AG10803 (cell line): Measurements from ENCODE around the gene CEP95.
"Not testable (repeated sequence)": the region's sequence is repeated elsewhere in the genome, so short reads cannot be mapped to it uniquely, and the experiment has no call there.

Source experiments
- DNase-seq: peaks from one replicate; pipeline ENCODE4 v3.0.0; 2010; ENCODE audit warnings: low read depth
- H3K4me3 ChIP-seq: 2 replicates; pipeline ENCODE4 v1.5.1; 2011; ENCODE audit warnings: mild to moderate bottlenecking, low read length, control low read depth
- TF ChIP-seq, protein P1 (sequence below): conservative IDR thresholded peaks from 2 replicates; pipeline ENCODE4 v1.5.1; 2011; ENCODE audit warnings: mild to moderate bottlenecking, low read length, control low read depth, inconsistent platforms

CEP95 gene, protein sequence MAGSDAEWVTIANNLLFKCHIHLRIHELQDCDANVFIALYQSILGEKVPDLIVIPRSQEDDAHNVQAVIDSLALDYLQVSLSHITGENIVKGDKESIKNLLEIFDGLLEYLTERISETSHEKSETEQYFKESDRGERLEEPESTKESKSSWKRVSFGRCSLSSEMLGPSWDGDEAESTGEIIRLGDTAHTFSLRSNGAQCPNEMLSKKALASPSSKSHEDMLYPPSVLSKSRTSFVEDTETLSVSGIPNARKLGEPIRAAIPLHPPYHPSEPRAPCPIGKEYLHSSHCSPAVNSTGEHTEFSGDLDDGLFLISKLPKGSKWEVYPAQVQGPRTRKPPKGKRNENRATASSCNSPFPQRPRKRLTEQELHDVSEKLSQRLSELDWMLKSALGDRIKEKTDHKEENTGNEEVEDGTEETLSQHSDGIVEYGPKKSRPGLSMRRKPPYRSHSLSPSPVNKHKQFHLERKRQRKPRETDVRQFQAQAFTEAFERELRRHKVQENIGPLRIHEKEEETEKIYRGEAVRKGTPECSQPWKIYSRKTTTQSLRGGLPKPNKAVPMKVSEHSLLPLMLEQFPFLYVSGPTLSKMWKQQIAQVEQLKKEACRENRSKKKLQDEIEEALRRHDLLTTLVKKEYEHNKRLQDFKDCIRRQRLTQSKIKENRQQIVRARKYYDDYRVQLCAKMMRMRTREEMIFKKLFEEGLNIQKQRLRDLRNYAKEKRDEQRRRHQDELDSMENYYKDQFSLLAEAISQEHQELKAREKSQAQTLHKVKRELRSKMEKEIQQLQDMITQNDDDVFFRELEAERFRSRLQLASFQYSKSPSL

DNA sequence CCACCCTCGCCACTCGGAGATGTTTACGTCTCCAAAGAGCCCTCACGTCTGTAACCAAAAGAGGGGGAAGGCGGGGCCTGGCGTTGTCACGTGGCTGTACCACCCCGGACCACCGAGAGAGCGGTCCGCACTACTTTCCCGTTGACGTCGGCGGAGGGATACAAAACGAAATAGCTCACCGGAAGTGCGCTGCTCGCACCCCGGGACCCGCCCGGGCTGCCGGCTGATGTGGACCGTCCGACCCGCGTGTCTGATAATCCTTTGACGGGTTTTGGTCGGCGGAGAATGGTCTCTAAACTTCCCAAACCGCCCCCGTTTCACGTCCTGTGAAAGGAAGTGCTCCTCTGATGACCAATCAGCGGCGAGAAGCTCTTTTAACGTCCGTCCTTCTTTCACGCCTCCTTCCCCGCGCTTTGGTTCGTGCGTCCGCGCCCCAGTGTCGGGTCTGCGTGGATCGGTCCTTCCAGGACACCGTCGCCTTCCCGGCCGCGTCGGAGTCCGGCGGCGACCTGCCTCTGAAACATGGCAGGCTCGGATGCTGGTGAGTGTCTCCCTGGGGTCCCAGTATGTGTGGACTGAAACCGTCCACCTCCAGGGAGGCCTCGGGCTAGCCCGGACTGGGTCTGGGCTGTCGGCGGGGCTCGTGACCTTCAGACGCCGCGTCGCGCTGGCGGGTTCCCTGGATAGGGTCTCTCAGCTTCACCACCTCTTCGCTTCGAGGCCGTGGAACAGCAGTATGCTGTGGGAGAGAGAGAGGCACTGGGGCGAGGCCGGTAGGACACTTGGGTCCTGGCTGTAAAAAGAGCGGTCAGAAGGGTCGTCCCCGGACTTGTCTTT is at the start of gene CEP95:
Gene CEP95, plus strand, starts transcription at position 402 of the 837 bp plus-strand sequence. Its CDS starts 121 bp downstream, at position 523.
- H3K4me3 ChIP-seq: peak within 1 kb of the TSS; percentile 96
- TF ChIP-seq, protein P1, sequence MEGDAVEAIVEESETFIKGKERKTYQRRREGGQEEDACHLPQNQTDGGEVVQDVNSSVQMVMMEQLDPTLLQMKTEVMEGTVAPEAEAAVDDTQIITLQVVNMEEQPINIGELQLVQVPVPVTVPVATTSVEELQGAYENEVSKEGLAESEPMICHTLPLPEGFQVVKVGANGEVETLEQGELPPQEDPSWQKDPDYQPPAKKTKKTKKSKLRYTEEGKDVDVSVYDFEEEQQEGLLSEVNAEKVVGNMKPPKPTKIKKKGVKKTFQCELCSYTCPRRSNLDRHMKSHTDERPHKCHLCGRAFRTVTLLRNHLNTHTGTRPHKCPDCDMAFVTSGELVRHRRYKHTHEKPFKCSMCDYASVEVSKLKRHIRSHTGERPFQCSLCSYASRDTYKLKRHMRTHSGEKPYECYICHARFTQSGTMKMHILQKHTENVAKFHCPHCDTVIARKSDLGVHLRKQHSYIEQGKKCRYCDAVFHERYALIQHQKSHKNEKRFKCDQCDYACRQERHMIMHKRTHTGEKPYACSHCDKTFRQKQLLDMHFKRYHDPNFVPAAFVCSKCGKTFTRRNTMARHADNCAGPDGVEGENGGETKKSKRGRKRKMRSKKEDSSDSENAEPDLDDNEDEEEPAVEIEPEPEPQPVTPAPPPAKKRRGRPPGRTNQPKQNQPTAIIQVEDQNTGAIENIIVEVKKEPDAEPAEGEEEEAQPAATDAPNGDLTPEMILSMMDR: no peak
- DNase-seq: peak; percentile 99

DNA sequence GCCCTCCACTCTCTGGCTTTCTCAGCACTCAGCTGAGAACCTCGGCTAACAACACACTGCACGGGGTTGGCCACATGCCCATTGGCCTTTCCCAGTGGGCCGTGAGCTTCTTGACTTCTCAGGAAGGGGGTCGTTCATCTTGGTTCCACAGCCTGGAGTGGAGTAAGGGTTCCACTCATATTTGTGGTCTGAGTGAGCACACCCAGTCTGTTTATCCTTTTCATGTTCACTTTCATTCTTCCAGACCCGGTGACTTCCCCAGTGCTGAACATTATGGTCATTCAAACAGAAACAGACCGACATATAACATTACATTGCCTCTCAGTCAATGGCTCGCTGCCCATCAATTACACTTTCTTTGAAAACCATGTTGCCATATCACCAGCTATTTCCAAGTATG is 49.6 kb upstream of the CEP95 start:
- TF ChIP-seq, protein P1: no peak
- no peak overlapping the region for H3K4me3 ChIP-seq
- DNase-seq: peak; percentile 56

DNA sequence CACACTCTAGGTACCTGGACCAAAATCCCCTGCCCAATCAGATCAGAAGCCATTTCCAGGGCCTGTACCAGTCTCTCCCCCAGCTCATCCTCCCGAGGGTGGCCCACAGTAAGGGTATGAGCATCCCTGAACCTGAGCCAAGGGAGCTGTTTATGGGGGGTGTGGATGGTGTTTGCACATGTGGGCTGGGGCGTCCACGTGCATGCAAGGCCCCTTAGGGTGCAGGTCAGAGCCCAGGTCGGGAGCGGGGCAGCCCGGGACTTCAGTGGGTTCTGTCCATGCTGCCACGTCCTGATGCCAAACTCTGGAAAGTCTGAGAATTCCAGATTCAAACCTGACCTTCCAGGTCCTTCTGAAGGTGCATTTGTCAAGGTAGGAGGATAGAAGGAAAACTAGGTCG is 48.0 kb upstream of the CEP95 start:
- TF ChIP-seq, protein P1: no peak
- no peak overlapping the region for H3K4me3 ChIP-seq
- DNase-seq: no peak

DNA sequence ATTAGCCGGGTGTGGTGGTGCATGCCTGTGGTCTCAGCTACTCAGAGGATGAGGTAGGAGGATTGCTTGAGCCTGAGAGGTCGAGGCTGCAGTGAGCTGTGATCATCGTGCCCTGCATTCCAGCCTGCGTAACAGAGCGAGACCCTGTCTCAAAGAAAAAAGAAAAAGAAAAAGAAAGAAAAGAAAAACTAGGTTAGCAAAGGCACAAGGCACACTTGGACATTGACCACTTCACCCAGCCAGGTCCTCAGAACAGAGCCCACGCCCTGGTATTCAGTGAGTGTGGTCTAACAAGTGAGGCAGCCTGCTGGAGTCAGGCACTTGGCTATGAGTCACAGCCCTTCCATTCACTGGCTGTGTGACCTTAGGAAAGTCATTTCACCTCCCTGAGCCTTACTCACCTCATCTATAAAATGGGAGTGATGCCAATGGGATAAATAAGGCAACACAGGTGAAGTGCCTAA is 47.5 kb upstream of the CEP95 start:
- TF ChIP-seq, protein P1: no peak
- peak; percentile 45 for DNase-seq
- no peak overlapping the region for H3K4me3 ChIP-seq

DNA sequence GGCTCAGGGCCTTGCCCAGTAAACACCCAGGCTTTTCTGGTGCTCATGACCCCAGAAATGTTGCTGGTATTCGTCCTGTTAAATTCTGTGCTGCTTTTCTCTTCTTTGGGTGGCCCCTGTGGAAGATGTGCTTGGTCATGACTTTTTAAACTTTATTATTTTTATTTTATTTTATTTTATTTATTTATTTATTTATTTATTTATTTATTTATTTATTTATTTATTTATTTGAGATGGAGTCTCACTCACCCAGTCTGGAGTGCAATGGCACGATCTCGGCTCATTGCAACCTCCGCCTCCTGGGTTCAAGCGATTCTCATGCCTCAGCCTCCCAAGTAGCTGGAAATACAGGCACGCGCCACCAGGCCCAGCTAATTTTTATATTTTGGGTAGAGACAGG is 47.0 kb upstream of the CEP95 start:
- H3K4me3 ChIP-seq, DNase-seq: not testable (repeated sequence)

DNA sequence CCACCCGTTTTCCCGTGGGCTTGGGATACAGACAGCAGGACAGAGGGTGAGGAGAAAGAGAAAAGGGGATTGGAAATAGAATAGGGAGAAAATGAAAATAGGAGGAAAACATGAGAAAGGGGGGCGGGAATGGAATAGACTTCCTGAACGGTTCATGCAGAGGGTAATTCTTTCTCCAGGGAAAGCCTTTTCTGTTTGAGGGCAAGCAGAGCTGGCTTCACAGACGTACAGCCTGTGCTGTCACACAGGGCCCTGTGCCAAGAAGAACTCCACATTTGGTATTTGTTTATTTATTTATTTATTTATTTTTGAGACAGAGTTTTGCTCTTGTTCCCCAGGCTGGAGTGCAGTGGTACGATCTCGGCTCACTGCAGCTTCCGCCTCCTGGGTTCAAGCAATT is 45.8 kb upstream of the CEP95 start:
- no peak overlapping the region for H3K4me3 ChIP-seq
- TF ChIP-seq, protein P1: no peak
- peak; percentile 22 for DNase-seq

DNA sequence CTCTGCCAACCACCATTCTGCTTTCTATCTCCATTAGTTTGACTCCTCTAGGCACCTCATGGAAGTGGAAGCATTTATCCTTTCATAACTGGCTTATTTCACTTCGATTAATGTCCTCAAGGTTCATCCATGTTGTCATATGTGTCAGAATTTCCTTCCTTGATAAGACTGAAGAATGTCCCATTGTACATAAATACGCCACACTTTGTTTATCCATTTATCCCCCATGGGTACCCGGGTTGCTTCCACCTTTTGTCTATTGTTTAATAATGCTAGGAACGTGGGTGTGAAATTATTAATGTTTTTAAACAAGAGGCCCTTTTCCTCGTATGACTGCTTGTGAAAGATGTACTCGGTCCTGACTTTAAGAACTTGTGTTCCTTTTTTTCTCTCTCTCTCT is 45.0 kb upstream of the CEP95 start:
- no peak for DNase-seq
- TF ChIP-seq, protein P1: no peak
- H3K4me3 ChIP-seq: no peak overlapping the region
